Measurements from ENCODE around the gene PIK3C2G. TPM values are rescaled to one million over a fixed set of nuclear protein-coding genes. Genes with fewer than 3 reads are reported as not detected.

The PIK3C2G gene
- total and polyA plus RNA-seq, 2 of the 13 experiments (the other 11 are each of a cell fraction or from before 2014, with no cell fraction given): not detected

GRCh38 chr12:18546399-18546798 lies 285.1 kb downstream of the PIK3C2G start:
- Histone ChIP-seq H3K4me2 (ENCODE audit: low read depth, low read length) (no peak overlapping the region), H3K36me3 (replicated peaks in 1 of 2; ENCODE audit: control insufficient read depth in 1 of 2, insufficient read depth in 2 of 2, low read length in 2 of 2) (no peaks in the 10 kb centered on the region), H3K4me3 (replicated peaks in 1 of 3; ENCODE audit: insufficient read depth in 1 of 3, low read depth in 2 of 3, low read length in 3 of 3) (no peak overlapping the region), H3K4me1 (ENCODE audit: insufficient read depth, low read length) (0 out of 2 replicates have a peak, but pooled peaks cover 6% of the 10 kb centered on the region), H3K27me3 (ENCODE audit: control insufficient read depth in 1 of 2, insufficient read depth in 2 of 2, low read length in 2 of 2) (0 out of 5 replicates have a peak, but pooled peaks cover 0 to 3% of the 10 kb centered on the region in 2 experiments), H3K9me3 (ENCODE audit: low read length) (no peaks in the 10 kb centered on the region), H3K9ac (ENCODE audit: insufficient read depth, low read depth, low read length) (no peak overlapping the region), H4K20me1 (ENCODE audit: insufficient read depth, low read length) (no peaks in the 10 kb centered on the region), H3K27ac (ENCODE audit: extremely low read length, insufficient read depth, low read length) (no peak overlapping the region), H3K79me2 (ENCODE audit: insufficient read depth, low read length) (no peaks in the 10 kb centered on the region), H2AFZ (ENCODE audit: low read length) (no peak overlapping the region)
- peak; percentile 15 for FAIRE-seq
- CTCF ChIA-PET (ENCODE audit: low intra/inter-chr PET ratio, low total read pairs): no interaction called here
- intact Hi-C loops (cut with micrococcal nuclease; ENCODE audit: unreplicated experiment) (no loop called here), in situ Hi-C loops (cut with HindIII; ENCODE audit: extremely low pct_ligation_motif_present, low pct_unique_long_range_greater_than_20kb) (no loop called here)
- POLR2A ChIA-PET: no interaction called here
- BruUV-seq (replicated peaks): no TSS peak
- no peak; the same call in 2 of the 3 replicates for ATAC-seq
- TF ChIP-seq, protein P1, sequence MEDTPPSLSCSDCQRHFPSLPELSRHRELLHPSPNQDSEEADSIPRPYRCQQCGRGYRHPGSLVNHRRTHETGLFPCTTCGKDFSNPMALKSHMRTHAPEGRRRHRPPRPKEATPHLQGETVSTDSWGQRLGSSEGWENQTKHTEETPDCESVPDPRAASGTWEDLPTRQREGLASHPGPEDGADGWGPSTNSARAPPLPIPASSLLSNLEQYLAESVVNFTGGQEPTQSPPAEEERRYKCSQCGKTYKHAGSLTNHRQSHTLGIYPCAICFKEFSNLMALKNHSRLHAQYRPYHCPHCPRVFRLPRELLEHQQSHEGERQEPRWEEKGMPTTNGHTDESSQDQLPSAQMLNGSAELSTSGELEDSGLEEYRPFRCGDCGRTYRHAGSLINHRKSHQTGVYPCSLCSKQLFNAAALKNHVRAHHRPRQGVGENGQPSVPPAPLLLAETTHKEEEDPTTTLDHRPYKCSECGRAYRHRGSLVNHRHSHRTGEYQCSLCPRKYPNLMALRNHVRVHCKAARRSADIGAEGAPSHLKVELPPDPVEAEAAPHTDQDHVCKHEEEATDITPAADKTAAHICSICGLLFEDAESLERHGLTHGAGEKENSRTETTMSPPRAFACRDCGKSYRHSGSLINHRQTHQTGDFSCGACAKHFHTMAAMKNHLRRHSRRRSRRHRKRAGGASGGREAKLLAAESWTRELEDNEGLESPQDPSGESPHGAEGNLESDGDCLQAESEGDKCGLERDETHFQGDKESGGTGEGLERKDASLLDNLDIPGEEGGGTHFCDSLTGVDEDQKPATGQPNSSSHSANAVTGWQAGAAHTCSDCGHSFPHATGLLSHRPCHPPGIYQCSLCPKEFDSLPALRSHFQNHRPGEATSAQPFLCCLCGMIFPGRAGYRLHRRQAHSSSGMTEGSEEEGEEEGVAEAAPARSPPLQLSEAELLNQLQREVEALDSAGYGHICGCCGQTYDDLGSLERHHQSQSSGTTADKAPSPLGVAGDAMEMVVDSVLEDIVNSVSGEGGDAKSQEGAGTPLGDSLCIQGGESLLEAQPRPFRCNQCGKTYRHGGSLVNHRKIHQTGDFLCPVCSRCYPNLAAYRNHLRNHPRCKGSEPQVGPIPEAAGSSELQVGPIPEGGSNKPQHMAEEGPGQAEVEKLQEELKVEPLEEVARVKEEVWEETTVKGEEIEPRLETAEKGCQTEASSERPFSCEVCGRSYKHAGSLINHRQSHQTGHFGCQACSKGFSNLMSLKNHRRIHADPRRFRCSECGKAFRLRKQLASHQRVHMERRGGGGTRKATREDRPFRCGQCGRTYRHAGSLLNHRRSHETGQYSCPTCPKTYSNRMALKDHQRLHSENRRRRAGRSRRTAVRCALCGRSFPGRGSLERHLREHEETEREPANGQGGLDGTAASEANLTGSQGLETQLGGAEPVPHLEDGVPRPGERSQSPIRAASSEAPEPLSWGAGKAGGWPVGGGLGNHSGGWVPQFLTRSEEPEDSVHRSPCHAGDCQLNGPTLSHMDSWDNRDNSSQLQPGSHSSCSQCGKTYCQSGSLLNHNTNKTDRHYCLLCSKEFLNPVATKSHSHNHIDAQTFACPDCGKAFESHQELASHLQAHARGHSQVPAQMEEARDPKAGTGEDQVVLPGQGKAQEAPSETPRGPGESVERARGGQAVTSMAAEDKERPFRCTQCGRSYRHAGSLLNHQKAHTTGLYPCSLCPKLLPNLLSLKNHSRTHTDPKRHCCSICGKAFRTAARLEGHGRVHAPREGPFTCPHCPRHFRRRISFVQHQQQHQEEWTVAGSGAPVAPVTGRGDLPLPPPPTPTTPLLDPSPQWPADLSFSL (CRISPR knock-in tag; IDR thresholded peaks at IDR 0.05): no peak
- TF ChIP-seq DZIP1 (CRISPR knock-in tag; IDR thresholded peaks at IDR 0.05) (no peak), CEBPB (IDR thresholded peaks at IDR 0.05; ENCODE audit: borderline replicate concordance, low read depth, low read length) (peak; percentile 58; the same call in 1 of the 2 replicates)
- WGBS (ENCODE audit: low lambda C conversion rate): 12% methylated on average over 1 of the region's 1 CpG
- peak; percentile 18 for DNase-seq (ENCODE audit: low spot score)
